ENCODE measurements around the gene WWOX. TPM values are rescaled to one million over a fixed set of nuclear protein-coding genes. Genes with fewer than 3 reads are reported as not detected.

WWOX gene
- total and polyA plus RNA-seq, 10 donors = 5.9 to 90.3 (median 26.4) TPM

- DNase-seq = no peak
- Histone ChIP-seq H3K27ac (no peak overlapping the region), H3K9me3 (no peaks in the 10 kb centered on the region), H3K4me1 (no peaks in the 10 kb centered on the region), H3K4me3 (no peak overlapping the region), H3K27me3 (replicated peaks in 1 of 7) (no peaks in the 10 kb centered on the region), H3K36me3 (no peaks in the 10 kb centered on the region)
- TF ChIP-seq POLR2AphosphoS5 (IDR thresholded peaks at IDR 0.05) (no peak), POLR2A (IDR thresholded peaks at IDR 0.05) (no peak), CTCF (IDR thresholded peaks at IDR 0.05 in 8 of 11, conservative IDR thresholded peaks at IDR 0.05 in 3 of 11) (no peak)
- intact Hi-C loops (cut with DNase I; ENCODE audit: low total_unique reads) = no loop called here
- WGBS, 5 donors = 65 to 78% (median 74%) methylated on average over 3 of the region's 3 CpGs
Measured at GRCh38 chr16:78851266-78851665, 751.8 kb downstream of the WWOX start.

DNA sequence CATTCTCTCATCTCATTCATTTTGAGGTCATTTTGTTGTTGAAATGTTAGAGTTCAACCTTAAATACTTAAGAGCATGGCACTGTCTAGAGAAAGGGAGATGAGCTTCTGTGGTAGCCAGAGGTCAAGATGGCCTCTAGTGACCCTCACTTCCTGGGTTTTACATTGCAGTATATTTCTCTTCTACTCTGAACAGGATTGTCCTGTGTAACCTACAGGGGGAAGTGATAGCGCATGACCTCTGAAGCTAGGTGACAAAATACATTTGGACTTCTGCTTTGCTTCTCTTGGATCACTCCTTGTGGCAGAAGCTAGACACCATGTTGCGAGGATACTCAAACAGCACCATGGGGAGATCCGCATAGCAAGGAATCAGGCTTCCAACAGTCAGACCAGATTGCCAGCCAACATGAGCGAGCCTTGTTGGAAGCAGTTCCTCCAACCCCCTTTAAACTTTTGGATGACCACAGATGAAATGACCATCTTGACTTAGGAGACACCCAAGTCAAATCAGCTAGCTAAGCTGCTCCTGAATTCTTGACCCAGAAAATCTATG is 752.7 kb downstream of the WWOX start:
- no peak overlapping the region for H3K4me3 ChIP-seq
- H3K36me3 ChIP-seq = no peaks in the 10 kb centered on the region
- no peaks in the 10 kb centered on the region for H3K4me1 ChIP-seq
- TF ChIP-seq POLR2A (IDR thresholded peaks at IDR 0.05) (no peak), CTCF (IDR thresholded peaks at IDR 0.05 in 8 of 11, conservative IDR thresholded peaks at IDR 0.05 in 3 of 11) (no peak), POLR2AphosphoS5 (IDR thresholded peaks at IDR 0.05) (no peak)
- H3K9me3 ChIP-seq = no peaks in the 10 kb centered on the region
- WGBS, 5 donors = 91 to 96% (median 94%) methylated on average over 4 of the region's 4 CpGs
- H3K27ac ChIP-seq = no peak overlapping the region
- no peak for DNase-seq
- H3K27me3 ChIP-seq (replicated peaks in 1 of 7) = no peaks in the 10 kb centered on the region
- intact Hi-C loops (cut with DNase I; ENCODE audit: low total_unique reads) = no loop called here

DNA sequence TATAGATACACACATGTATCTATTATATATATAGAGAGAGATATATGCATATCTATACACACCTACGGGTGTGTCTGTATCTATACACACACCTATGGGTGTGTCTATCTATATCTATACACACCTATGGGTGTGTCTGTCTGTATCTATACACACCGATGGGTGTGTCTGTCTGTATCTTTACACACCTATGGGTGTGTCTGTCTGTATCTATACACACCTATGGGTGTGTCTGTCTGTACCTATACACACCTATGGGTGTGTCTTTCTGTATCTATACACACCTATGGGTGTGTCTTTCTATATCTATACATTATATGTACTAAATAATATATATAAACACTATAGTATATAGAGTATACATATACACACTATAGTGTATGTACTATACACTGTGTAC is 762.6 kb downstream of the WWOX start:
- WGBS, 5 donors = 90 to 98% (median 95%) methylated on average over 2 of the region's 2 CpGs
- Histone ChIP-seq H3K4me1 (no peaks in the 10 kb centered on the region), H3K9me3 (no peaks in the 10 kb centered on the region), H3K4me3 (no peak overlapping the region), H3K36me3 (no peaks in the 10 kb centered on the region), H3K27me3 (replicated peaks in 1 of 7) (no peaks in the 10 kb centered on the region), H3K27ac (no peak overlapping the region)
- intact Hi-C loops (cut with DNase I; ENCODE audit: low total_unique reads) = no loop called here
- no peak for DNase-seq
- TF ChIP-seq POLR2A (IDR thresholded peaks at IDR 0.05) = no peak
- TF ChIP-seq CTCF (IDR thresholded peaks at IDR 0.05 in 8 of 11, conservative IDR thresholded peaks at IDR 0.05 in 3 of 11) = no peak
- no peak for TF ChIP-seq POLR2AphosphoS5 (IDR thresholded peaks at IDR 0.05)

DNA sequence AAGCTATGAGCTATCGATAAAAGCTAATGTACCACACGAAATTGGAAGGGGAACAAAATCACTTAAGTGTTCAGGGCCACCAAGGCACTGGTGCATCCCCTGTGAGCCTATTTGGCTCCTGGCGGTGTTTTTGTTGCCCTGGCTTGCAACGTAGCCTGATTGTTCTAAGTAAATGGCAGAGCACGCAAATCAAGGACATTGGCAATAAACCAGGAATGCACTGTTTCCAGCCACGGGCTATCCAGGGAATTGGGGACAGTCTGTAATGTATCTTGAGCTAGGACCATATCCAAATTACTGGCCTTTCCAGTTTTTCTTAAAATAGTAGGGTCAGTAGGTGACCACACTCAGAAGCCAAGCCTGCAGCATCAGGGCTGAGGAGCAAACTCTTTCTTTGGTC is 767.1 kb downstream of the WWOX start:
- WGBS, 5 donors = 52 to 81% (median 68%) methylated on average over 6 of the region's 6 CpGs
- intact Hi-C loops (cut with DNase I; ENCODE audit: low total_unique reads) = no loop called here

More for the DNA sequence above, 767.1 kb downstream of the WWOX start:
- Histone ChIP-seq H3K4me3 (no peak overlapping the region), H3K36me3 (no peaks in the 10 kb centered on the region), H3K27ac (no peak overlapping the region), H3K27me3 (replicated peaks in 1 of 7) (no peaks in the 10 kb centered on the region), H3K4me1 (no peaks in the 10 kb centered on the region), H3K9me3 (no peaks in the 10 kb centered on the region)
- DNase-seq = no peak
- TF ChIP-seq CTCF (IDR thresholded peaks at IDR 0.05 in 8 of 11, conservative IDR thresholded peaks at IDR 0.05 in 3 of 11) (no peak), POLR2AphosphoS5 (IDR thresholded peaks at IDR 0.05) (no peak), POLR2A (IDR thresholded peaks at IDR 0.05) (no peak)
